Parathyroid adenoma (tissue), 2 donors: ENCODE data around the gene SLC5A12.

Source experiments
- H2AFZ ChIP-seq: fragments of 300-600 bp; sonication (generic); one replicate; pipeline ENCODE4 v1.7.0; 2017; ENCODE audit warnings: antibody characterized with exemption, mild to moderate bottlenecking
- H3K27ac ChIP-seq: fragments of 300-600 bp; sonication (generic); one replicate; pipeline ENCODE4 v1.7.0; 2017
- H3K27me3 ChIP-seq: fragments of 300-600 bp; sonication (generic); one replicate; pipeline ENCODE4 v1.7.0; 2017; ENCODE audit warnings: low read length; ENCODE audit not compliant: control insufficient read depth, insufficient read depth
- H3K36me3 ChIP-seq: fragments of 300-600 bp; sonication (generic); one replicate; pipeline ENCODE4 v1.7.0; 2017; ENCODE audit warnings: low read length; ENCODE audit not compliant: control insufficient read depth, insufficient read depth
- H3K4me1 ChIP-seq: fragments of 300-600 bp; sonication (generic); one replicate; pipeline ENCODE4 v1.7.0; 2017; ENCODE audit warnings: control low read depth
- H3K4me2 ChIP-seq: fragments of 300-600 bp; sonication (generic); one replicate; pipeline ENCODE4 v1.7.0; 2017; ENCODE audit warnings: low read length
- H3K4me3 ChIP-seq: fragments of 300-600 bp; sonication (generic); one replicate; pipeline ENCODE4 v1.7.0; 2017; ENCODE audit warnings: low read depth, low read length
- H3K79me2 ChIP-seq: fragments of 300-600 bp; sonication (generic); one replicate; pipeline ENCODE4 v1.7.0; 2017; ENCODE audit warnings: control low read depth
- H3K9ac ChIP-seq: fragments of 300-600 bp; sonication (generic); one replicate; pipeline ENCODE4 v1.7.0; 2017; ENCODE audit warnings: mild to moderate bottlenecking
- H3K9me3 ChIP-seq: fragments of 300-600 bp; sonication (generic); one replicate; pipeline ENCODE4 v1.7.0; 2017; ENCODE audit warnings: low read length; ENCODE audit not compliant: control insufficient read depth
- TF ChIP-seq, protein P1 (sequence below): fragments of 300-600 bp; sonication (generic); IDR thresholded peaks from one replicate; pipeline ENCODE4 v1.7.0; 2017; ENCODE audit warnings: antibody characterized with exemption, mild to moderate bottlenecking
- donor health status: primary hyperparathyroidism.

Gene SLC5A12

DNA sequence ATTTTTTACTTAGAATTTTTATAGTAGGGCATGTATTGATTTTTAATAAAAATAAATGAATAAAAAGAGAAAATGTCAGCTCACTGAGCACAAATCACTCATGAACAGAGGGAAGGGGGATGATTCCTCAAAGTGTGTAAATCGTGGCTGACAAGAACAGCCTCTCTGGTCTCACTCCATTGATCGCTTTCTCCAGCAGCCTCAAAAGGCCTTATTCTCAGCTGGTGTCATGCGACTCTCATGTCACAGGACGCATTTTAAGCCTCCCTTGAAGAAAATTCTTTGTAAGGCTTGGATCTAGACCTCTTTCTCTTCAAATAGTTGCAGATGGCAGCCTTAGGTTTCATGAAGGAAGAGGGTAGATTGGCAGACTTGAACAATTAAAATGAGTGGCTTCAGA lies 33.9 kb upstream of the SLC5A12 start:
- H3K27ac ChIP-seq = no peak overlapping the region
- no peaks in the 10 kb centered on the region for H3K27me3 ChIP-seq
- H3K79me2 ChIP-seq = no peaks in the 10 kb centered on the region
- no peaks in the 10 kb centered on the region for H3K9me3 ChIP-seq
- H3K4me2 ChIP-seq = no peak overlapping the region
- no peaks in the 10 kb centered on the region for H3K36me3 ChIP-seq
- H3K4me3 ChIP-seq = no peak overlapping the region
- no peak overlapping the region for H3K9ac ChIP-seq
- H2AFZ ChIP-seq = no peak overlapping the region
- TF ChIP-seq, protein P1, sequence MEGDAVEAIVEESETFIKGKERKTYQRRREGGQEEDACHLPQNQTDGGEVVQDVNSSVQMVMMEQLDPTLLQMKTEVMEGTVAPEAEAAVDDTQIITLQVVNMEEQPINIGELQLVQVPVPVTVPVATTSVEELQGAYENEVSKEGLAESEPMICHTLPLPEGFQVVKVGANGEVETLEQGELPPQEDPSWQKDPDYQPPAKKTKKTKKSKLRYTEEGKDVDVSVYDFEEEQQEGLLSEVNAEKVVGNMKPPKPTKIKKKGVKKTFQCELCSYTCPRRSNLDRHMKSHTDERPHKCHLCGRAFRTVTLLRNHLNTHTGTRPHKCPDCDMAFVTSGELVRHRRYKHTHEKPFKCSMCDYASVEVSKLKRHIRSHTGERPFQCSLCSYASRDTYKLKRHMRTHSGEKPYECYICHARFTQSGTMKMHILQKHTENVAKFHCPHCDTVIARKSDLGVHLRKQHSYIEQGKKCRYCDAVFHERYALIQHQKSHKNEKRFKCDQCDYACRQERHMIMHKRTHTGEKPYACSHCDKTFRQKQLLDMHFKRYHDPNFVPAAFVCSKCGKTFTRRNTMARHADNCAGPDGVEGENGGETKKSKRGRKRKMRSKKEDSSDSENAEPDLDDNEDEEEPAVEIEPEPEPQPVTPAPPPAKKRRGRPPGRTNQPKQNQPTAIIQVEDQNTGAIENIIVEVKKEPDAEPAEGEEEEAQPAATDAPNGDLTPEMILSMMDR = no peak
- no peaks in the 10 kb centered on the region for H3K4me1 ChIP-seq

DNA sequence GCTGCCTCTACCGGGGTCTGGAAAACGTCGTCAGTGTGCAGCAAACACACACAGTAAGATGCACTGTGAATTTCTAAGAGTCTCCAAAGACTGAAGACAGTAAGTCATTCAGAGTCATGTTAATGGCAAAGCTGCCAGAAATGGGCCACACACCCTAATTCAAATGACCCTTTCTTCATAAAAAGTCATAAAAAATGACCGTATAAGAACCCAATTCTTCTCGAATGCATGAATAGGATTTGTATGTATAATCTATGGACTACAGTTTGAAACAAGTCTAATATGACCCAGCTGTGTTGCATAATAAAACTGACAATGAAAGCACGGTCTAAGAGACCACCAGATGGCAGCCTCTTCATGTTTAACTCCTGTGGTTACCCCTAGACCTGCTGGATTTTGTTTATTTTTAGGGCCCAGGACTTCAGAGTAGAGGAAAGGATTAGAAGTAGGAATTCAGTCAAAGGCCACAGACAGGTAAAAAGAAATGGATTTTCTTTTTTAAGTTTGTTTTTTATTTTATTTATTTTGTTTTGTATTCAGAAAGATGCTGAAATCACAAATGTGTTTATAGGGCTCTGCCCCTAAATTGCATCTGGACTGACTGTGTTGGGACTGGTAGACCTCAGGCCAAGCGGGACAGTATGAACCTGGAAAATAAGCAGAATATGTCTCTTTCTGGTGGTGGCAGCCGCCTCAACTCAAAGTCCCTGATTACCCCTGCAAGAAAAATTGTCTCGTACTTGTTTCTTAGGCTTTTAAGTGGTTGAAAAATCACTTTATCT lies 32.1 kb upstream of the SLC5A12 start:
- TF ChIP-seq, protein P1 = no peak
- H3K79me2 ChIP-seq = no peaks in the 10 kb centered on the region
- H3K9ac ChIP-seq = no peak overlapping the region
- H3K4me3 ChIP-seq = no peak overlapping the region
- H3K9me3 ChIP-seq = no peaks in the 10 kb centered on the region
- no peak overlapping the region for H3K27ac ChIP-seq
- no peaks in the 10 kb centered on the region for H3K36me3 ChIP-seq
- H2AFZ ChIP-seq = no peak overlapping the region
- H3K4me2 ChIP-seq = no peak overlapping the region
- no peaks in the 10 kb centered on the region for H3K4me1 ChIP-seq
- no peaks in the 10 kb centered on the region for H3K27me3 ChIP-seq

DNA sequence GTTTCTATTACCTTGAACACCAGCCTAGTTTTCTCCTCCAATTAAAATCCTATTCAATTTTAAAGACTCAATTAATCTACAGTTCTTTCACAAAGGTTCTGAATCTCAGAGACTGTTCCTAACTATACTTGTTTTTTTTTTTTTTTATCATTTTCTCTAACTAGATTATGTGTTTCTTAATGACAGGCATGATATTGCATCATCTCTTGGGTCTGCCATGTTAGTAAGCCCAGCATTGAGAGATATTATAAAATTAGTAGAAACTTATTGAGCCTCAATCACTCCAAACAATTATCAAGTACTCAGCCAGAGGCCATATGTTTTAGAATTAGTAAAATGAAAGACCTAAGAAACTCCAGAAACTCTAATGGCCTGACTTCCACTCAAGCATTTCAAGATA lies 28.1 kb upstream of the SLC5A12 start:
- H3K9ac ChIP-seq = no peak overlapping the region
- TF ChIP-seq, protein P1 = no peak
- no peaks in the 10 kb centered on the region for H3K79me2 ChIP-seq
- no peaks in the 10 kb centered on the region for H3K27me3 ChIP-seq
- H3K4me2 ChIP-seq = no peak overlapping the region
- no peaks in the 10 kb centered on the region for H3K4me1 ChIP-seq
- H2AFZ ChIP-seq = no peak overlapping the region
- H3K36me3 ChIP-seq = no peaks in the 10 kb centered on the region
- no peaks in the 10 kb centered on the region for H3K9me3 ChIP-seq
- H3K27ac ChIP-seq = no peak overlapping the region
- H3K4me3 ChIP-seq = no peak overlapping the region

DNA sequence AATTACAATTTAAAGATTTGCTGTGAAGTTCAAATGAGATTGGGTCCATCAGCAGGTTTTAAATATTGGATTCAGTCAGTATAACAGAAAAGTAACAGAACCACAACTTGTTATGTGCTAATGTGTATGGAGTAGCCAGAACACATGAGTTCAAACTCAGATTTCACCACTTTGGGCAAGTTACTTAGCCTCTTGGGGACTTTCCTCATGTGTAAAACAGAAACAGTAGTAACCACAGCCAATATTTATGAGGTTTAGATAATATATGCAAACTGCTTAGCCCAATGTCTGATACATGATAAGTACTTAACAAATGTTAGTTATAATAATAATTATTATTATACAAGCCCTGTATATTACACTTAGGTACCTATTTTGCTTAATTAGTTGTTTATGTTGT lies 21.8 kb upstream of the SLC5A12 start:
- Histone ChIP-seq H3K4me1 (no peaks in the 10 kb centered on the region), H3K4me3 (no peak overlapping the region), H3K9me3 (no peaks in the 10 kb centered on the region), H2AFZ (no peak overlapping the region), H3K27me3 (no peaks in the 10 kb centered on the region), H3K36me3 (no peaks in the 10 kb centered on the region), H3K4me2 (no peak overlapping the region), H3K79me2 (no peaks in the 10 kb centered on the region), H3K27ac (no peak overlapping the region), H3K9ac (no peak overlapping the region)
- TF ChIP-seq, protein P1 = no peak

DNA sequence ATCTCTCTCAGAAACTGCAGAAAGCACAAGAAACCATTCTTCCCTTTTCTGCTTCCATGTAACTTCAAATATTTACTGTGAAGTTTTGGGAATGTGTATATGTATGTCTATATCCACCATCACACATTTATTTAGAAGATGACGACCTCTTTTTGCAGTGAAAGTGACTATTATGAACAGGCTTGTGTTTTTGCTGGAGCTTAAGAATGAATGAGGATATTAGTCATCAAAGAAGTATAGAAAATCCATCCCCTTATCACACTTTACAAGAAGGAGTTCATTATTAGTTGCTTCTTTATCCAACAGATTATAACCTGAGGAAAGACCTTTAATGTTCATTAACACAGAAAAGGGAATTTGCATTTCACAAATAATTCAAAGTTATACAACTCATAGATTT lies 21.1 kb upstream of the SLC5A12 start:
- TF ChIP-seq, protein P1 = no peak
- Histone ChIP-seq H3K4me1 (no peaks in the 10 kb centered on the region), H3K79me2 (no peaks in the 10 kb centered on the region), H2AFZ (no peak overlapping the region), H3K4me2 (no peak overlapping the region), H3K36me3 (no peaks in the 10 kb centered on the region), H3K27me3 (no peaks in the 10 kb centered on the region), H3K27ac (no peak overlapping the region), H3K9ac (no peak overlapping the region), H3K4me3 (no peak overlapping the region), H3K9me3 (no peaks in the 10 kb centered on the region)
